ENCODE measurements around the gene PTPRN2.

GRCh38 chr7:157928171-157928794 lies 659.3 kb downstream of the PTPRN2 start:
- TF ChIP-seq POLR2AphosphoS5 (IDR thresholded peaks at IDR 0.05; ENCODE audit: insufficient read depth, low read depth, low read length), result no peak
- no peak for TF ChIP-seq CTCF (IDR thresholded peaks at IDR 0.05; ENCODE audit: extremely low read depth in 1 of 2, insufficient read depth in 1 of 2, low read depth in 1 of 2, low read length in 2 of 2)
- no peak for TF ChIP-seq GATA2 (IDR thresholded peaks at IDR 0.05; ENCODE audit: insufficient read depth, insufficient read length, low read depth, low read length)
- no peak for TF ChIP-seq POLR2A (IDR thresholded peaks at IDR 0.05; ENCODE audit: low read depth, low read length)

Measured in endothelial cell of umbilical vein (primary cell).